Measurements from ENCODE around the gene KIF23.

DNA sequence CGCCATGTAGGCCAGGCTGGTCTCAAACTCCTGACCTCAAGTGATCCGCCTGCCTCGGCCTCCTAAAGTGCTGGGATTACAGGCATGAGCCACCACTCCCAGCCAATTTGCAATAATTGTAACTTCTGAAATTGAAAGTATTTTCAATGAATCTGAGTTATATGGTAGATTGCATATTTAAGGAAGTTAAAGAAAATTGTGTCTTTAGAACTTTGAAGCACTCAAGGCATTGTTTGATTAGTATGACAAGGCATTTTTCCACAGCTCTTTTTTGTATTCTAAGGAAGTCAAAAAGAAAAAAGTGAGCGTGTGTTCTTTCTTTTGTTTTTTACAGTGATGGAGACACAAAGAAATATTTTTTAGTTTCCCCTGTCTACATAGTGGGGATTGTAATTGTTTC is 22.8 kb downstream of the KIF23 start:
- no peak for TF ChIP-seq EZH2 (IDR thresholded peaks at IDR 0.05; ENCODE audit: low read length, missing control alignments)
- TF ChIP-seq, protein P1, sequence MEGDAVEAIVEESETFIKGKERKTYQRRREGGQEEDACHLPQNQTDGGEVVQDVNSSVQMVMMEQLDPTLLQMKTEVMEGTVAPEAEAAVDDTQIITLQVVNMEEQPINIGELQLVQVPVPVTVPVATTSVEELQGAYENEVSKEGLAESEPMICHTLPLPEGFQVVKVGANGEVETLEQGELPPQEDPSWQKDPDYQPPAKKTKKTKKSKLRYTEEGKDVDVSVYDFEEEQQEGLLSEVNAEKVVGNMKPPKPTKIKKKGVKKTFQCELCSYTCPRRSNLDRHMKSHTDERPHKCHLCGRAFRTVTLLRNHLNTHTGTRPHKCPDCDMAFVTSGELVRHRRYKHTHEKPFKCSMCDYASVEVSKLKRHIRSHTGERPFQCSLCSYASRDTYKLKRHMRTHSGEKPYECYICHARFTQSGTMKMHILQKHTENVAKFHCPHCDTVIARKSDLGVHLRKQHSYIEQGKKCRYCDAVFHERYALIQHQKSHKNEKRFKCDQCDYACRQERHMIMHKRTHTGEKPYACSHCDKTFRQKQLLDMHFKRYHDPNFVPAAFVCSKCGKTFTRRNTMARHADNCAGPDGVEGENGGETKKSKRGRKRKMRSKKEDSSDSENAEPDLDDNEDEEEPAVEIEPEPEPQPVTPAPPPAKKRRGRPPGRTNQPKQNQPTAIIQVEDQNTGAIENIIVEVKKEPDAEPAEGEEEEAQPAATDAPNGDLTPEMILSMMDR (conservative IDR thresholded peaks at IDR 0.05 in 1 of 2, IDR thresholded peaks at IDR 0.05 in 1 of 2; ENCODE audit: low read depth in 1 of 2, low read length in 2 of 2): no peak

Data from fibroblast of lung (primary cell).